K562 (cell line): Measurements from ENCODE around the gene TIMM50. TPM values are rescaled to one million over a fixed set of nuclear protein-coding genes. Genes with fewer than 3 reads are reported as not detected.

ENCODE experiments used
- polyA plus RNA-seq, 8 experiments: library from polyadenylated mRNA; depleted of rRNA in 4 of 8; stranded (reverse) in 5 of 8; unstranded in 3 of 8; fragments of >200 nt; fragmentation: Nextera tagmentation in 2 of 8; fragmentation: Illumina TruSeq in 1 of 8; extraction: Ambion mirVana in 2 of 8; extraction: Trizol in 1 of 8; gene quantifications; 2 replicates each; pipeline versions ENCODE4 v1.2.1 to v1.2.3, GENCODE V29; 2011 to 2014; ENCODE audit warnings: inconsistent platforms in 1 of 8, missing spikeins in 1 of 8
- total RNA-seq, 7 experiments: library from RNA; depleted of rRNA in 6 of 7; stranded (reverse); fragments of >200 nt in 6 of 7; fragmentation: Illumina TruSeq in 2 of 7; extraction: Trizol in 2 of 7; gene quantifications; 2 replicates each; pipeline versions ENCODE4 v1.2.1 to v1.2.3, GENCODE V29; 2011 to 2021; ENCODE audit warnings: low replicate concordance in 1 of 7
- TF ChIP-seq, protein P1 (sequence below): fragments of 250-450 bp; sonication (Bioruptor Pico); IDR thresholded peaks from 2 replicates; pipeline ENCODE4 v1.5.0; 2020; ENCODE audit warnings: mild to moderate bottlenecking
- TF ChIP-seq, protein P2 (sequence below): sonication (generic); formaldehyde crosslinking; IDR thresholded peaks from 2 replicates; pipeline ENCODE4 v1.8.1; 2023; ENCODE audit warnings: mild to moderate bottlenecking, missing genetic modification reagents
- TF ChIP-seq, protein P3 (sequence below): sonication (generic); formaldehyde crosslinking; IDR thresholded peaks from 2 replicates; pipeline ENCODE4 v1.8.1; 2022; ENCODE audit warnings: missing genetic modification reagents

The TIMM50 gene
- total and polyA plus RNA-seq, 9 of the 15 experiments (the other 6 are each of a cell fraction or from before 2014, with no cell fraction given), result 28.3 to 221 (median 170) TPM

DNA sequence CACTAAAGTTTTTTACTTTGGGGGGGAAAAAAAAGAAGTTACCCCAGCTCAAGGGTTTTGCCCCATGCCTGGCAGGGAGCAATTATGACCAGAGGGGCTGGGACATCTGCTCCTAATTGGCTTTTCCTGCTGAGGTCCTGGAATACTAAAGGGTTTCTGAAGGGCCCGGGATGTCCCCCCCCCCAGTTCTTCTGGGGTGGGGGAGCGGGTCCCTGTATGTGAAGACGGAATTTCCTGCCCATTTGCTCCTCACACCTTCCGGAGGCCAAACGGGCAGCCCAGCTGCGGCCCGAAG, 17.0 kb downstream of the TIMM50 start (continued):
- TF ChIP-seq, protein P1, sequence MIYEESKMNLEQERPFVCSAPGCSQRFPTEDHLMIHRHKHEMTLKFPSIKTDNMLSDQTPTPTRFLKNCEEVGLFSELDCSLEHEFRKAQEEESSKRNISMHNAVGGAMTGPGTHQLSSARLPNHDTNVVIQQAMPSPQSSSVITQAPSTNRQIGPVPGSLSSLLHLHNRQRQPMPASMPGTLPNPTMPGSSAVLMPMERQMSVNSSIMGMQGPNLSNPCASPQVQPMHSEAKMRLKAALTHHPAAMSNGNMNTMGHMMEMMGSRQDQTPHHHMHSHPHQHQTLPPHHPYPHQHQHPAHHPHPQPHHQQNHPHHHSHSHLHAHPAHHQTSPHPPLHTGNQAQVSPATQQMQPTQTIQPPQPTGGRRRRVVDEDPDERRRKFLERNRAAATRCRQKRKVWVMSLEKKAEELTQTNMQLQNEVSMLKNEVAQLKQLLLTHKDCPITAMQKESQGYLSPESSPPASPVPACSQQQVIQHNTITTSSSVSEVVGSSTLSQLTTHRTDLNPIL (CRISPR knock-in tag), result no peak
- TF ChIP-seq, protein P2, sequence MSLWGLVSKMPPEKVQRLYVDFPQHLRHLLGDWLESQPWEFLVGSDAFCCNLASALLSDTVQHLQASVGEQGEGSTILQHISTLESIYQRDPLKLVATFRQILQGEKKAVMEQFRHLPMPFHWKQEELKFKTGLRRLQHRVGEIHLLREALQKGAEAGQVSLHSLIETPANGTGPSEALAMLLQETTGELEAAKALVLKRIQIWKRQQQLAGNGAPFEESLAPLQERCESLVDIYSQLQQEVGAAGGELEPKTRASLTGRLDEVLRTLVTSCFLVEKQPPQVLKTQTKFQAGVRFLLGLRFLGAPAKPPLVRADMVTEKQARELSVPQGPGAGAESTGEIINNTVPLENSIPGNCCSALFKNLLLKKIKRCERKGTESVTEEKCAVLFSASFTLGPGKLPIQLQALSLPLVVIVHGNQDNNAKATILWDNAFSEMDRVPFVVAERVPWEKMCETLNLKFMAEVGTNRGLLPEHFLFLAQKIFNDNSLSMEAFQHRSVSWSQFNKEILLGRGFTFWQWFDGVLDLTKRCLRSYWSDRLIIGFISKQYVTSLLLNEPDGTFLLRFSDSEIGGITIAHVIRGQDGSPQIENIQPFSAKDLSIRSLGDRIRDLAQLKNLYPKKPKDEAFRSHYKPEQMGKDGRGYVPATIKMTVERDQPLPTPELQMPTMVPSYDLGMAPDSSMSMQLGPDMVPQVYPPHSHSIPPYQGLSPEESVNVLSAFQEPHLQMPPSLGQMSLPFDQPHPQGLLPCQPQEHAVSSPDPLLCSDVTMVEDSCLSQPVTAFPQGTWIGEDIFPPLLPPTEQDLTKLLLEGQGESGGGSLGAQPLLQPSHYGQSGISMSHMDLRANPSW, result no peak
- TF ChIP-seq, protein P3, sequence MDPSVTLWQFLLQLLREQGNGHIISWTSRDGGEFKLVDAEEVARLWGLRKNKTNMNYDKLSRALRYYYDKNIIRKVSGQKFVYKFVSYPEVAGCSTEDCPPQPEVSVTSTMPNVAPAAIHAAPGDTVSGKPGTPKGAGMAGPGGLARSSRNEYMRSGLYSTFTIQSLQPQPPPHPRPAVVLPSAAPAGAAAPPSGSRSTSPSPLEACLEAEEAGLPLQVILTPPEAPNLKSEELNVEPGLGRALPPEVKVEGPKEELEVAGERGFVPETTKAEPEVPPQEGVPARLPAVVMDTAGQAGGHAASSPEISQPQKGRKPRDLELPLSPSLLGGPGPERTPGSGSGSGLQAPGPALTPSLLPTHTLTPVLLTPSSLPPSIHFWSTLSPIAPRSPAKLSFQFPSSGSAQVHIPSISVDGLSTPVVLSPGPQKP, result no peak
- TF ChIP-seq, all 486 proteins: peak for 7
